IPS-20b (cell line): ENCODE measurements around the gene C17orf78.
"Not testable (repeated sequence)": the region's sequence is repeated elsewhere in the genome, so short reads cannot be mapped to it uniquely, and the experiment has no call there.

Source experiments
- H3K27ac ChIP-seq: one replicate; pipeline ENCODE4 v1.5.1; 2013; ENCODE audit warnings: low read length
- H3K27me3 ChIP-seq: 2 replicates; pipeline ENCODE4 v1.6.1; 2013; ENCODE audit warnings: mild to moderate bottlenecking, low read length, inconsistent platforms; ENCODE audit not compliant: insufficient read depth
- H3K36me3 ChIP-seq: 2 replicates; pipeline ENCODE4 v1.6.1; 2013; ENCODE audit warnings: low read depth, mild to moderate bottlenecking, inconsistent platforms, low read length, moderate library complexity; ENCODE audit not compliant: insufficient read depth
- H3K4me1 ChIP-seq: 2 replicates; pipeline ENCODE4 v1.6.1; 2013; ENCODE audit warnings: mild to moderate bottlenecking, control low read depth, inconsistent platforms, low read length, moderate library complexity; ENCODE audit not compliant: insufficient read depth
- H3K4me3 ChIP-seq: 2 replicates; pipeline ENCODE4 v1.5.1; 2013; ENCODE audit warnings: mild to moderate bottlenecking, low read length, inconsistent platforms
- H3K9ac ChIP-seq: 2 replicates; pipeline ENCODE4 v1.6.1; 2013; ENCODE audit warnings: low read depth, mild to moderate bottlenecking, inconsistent platforms, low read length, moderate library complexity
- H3K9me3 ChIP-seq: 2 replicates; pipeline ENCODE4 v1.6.1; 2013; ENCODE audit warnings: mild to moderate bottlenecking, low read depth, low read length, inconsistent platforms; ENCODE audit not compliant: insufficient read depth

C17orf78 gene

GRCh38 chr17:37410357-37410756, 34.6 kb downstream of the C17orf78 start:
- H3K27ac ChIP-seq, result no peak overlapping the region
- no peak overlapping the region for H3K4me3 ChIP-seq
- no peaks in the 10 kb centered on the region for H3K9me3 ChIP-seq
- no peaks in the 10 kb centered on the region for H3K27me3 ChIP-seq
- no peak overlapping the region for H3K9ac ChIP-seq
- peaks cover 43% of the 10 kb centered on the region for H3K36me3 ChIP-seq
- H3K4me1 ChIP-seq, result no peaks in the 10 kb centered on the region

GRCh38 chr17:37413875-37414519, 38.2 kb downstream of the C17orf78 start:
- peaks cover 51% of the 10 kb centered on the region for H3K36me3 ChIP-seq
- H3K27me3 ChIP-seq, result no peaks in the 10 kb centered on the region

GRCh38 chr17:37417852-37418251, 42.1 kb downstream of the C17orf78 start:
- H3K4me1 ChIP-seq, result no peaks in the 10 kb centered on the region
- H3K27me3 ChIP-seq, result no peaks in the 10 kb centered on the region
- no peak overlapping the region for H3K27ac ChIP-seq
- peaks cover 32% of the 10 kb centered on the region for H3K36me3 ChIP-seq
- H3K9me3 ChIP-seq, result no peaks in the 10 kb centered on the region
- no peak overlapping the region for H3K9ac ChIP-seq
- no peak overlapping the region for H3K4me3 ChIP-seq

More at GRCh38 chr17:37413875-37414519, 38.2 kb downstream of the C17orf78 start:
- Histone ChIP-seq H3K9ac (no peak overlapping the region), H3K4me1 (no peaks in the 10 kb centered on the region), H3K9me3 (no peaks in the 10 kb centered on the region), H3K27ac (no peak overlapping the region), H3K4me3 (no peak overlapping the region)

DNA sequence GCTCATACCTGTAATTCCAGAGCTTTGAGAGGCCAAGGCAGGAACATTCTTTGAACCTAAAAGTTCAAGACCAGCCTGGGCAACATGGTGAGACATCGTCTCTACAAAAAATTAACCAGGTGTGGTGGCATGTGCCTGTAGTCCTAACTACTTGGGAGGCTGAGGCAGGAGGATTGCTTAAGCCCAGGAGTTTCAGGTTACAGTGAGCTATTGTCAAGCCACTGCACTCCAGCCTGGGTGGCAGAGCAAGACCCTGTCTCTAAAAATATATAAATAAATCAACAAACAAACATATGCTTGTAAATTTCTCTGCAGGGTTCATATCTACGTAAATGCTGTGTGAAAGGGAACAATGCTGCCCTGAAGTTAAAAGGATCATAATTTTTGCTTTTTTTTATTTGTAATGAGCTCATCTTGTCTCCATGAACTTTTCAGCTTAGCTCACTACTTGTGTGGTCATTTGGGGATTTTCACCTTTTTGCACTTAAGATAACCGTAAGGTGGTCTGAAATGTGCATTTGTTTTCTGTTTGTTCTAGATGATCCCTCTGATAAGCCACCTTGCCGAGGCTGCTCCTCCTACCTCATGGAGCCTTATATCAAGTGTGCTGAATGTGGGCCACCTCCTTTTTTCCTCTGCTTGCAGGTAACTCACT, 47.3 kb downstream of the C17orf78 start:
- no peaks in the 10 kb centered on the region for H3K4me1 ChIP-seq
- H3K27me3 ChIP-seq, result no peaks in the 10 kb centered on the region
- H3K9ac ChIP-seq, result no peak overlapping the region
- peaks cover 54% of the 10 kb centered on the region for H3K36me3 ChIP-seq
- H3K4me3 ChIP-seq, result no peak overlapping the region
- H3K9me3 ChIP-seq, result no peaks in the 10 kb centered on the region
- H3K27ac ChIP-seq, result no peak overlapping the region

DNA sequence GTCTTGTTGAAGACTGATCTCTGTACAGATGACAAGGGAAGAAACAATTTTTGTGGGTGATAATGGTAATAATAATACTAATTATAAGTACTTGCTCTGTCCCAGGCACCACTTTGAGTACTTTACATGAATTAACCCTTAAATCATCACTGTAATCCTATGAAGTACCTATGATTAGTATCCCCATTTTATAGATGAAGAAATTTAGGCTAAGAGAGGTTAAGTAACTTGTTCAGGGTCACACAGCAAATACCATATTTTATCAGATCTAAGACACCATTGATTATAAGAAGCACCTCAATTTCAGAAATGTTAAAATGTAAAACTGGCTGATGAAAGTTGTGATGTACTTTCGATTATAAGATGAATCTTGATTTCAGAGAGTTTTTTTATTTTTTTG, 49.5 kb downstream of the C17orf78 start:
- Histone ChIP-seq H3K9ac (no peak overlapping the region), H3K27ac (no peak overlapping the region), H3K4me1 (no peaks in the 10 kb centered on the region), H3K36me3 (peaks cover 66% of the 10 kb centered on the region), H3K27me3 (no peaks in the 10 kb centered on the region), H3K9me3 (no peaks in the 10 kb centered on the region), H3K4me3 (no peak overlapping the region)

GRCh38 chr17:37429039-37429438, 53.3 kb downstream of the C17orf78 start:
- no peaks in the 10 kb centered on the region for H3K4me1 ChIP-seq
- H3K27ac ChIP-seq, result no peak overlapping the region
- no peaks in the 10 kb centered on the region for H3K27me3 ChIP-seq
- no peaks in the 10 kb centered on the region for H3K9me3 ChIP-seq
- H3K9ac ChIP-seq, result no peak overlapping the region
- no peak overlapping the region for H3K4me3 ChIP-seq
- peaks cover 62% of the 10 kb centered on the region for H3K36me3 ChIP-seq

DNA sequence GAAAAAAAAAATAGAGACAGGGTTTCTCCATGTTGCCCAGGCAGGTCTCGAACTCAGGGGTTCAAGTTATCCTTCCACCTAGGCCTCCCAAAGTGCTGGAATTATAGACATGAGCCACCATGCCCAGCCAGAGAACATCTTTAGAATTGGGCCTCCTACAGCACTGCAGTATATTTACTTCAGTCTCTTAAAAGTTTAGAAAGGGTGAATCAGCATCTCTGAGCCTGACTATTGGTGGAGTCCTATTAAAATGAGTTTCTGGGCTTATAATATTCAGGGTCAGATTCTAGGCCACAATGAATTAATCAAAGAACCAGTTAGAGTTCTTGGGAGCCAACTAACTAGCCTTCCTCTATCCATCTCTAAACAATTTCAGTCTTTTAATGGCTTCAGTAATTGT, 53.7 kb downstream of the C17orf78 start:
- Histone ChIP-seq H3K27me3 (no peaks in the 10 kb centered on the region), H3K9ac (no peak overlapping the region), H3K36me3 (peaks cover 59% of the 10 kb centered on the region), H3K9me3 (no peaks in the 10 kb centered on the region), H3K4me1 (no peaks in the 10 kb centered on the region), H3K4me3 (no peak overlapping the region), H3K27ac (no peak overlapping the region)

- Histone ChIP-seq H3K9ac (no peak overlapping the region), H3K27me3 (no peaks in the 10 kb centered on the region), H3K27ac (no peak overlapping the region), H3K9me3 (no peaks in the 10 kb centered on the region), H3K36me3 (peaks cover 53% of the 10 kb centered on the region), H3K4me3 (no peak overlapping the region), H3K4me1 (no peaks in the 10 kb centered on the region)
These were observed 54.4 kb downstream of the C17orf78 start for GRCh38 chr17:37430051-37430627.

DNA sequence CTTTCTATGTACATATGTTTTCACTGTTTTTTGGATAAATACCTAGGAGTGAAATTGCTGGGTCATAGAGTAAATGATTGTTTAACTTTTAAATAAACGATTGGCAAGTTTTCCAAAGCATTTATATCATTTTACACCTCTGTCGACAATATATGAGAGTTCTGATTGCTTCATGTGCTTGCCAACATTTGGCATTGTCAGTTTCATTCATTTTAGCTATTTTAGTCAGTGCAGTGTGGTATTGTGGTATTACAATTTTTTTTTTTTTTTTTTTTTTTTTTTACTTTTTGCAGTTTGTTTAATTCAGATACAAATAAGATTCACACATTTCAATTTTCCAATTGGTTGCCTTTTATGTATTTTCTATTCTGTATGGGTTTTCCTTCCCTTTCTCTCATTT, 56.9 kb downstream of the C17orf78 start:
- no peaks in the 10 kb centered on the region for H3K27me3 ChIP-seq
- no peak overlapping the region for H3K4me3 ChIP-seq
- H3K4me1 ChIP-seq, result no peaks in the 10 kb centered on the region
- no peak overlapping the region for H3K27ac ChIP-seq
- no peak overlapping the region for H3K9ac ChIP-seq
- no peaks in the 10 kb centered on the region for H3K9me3 ChIP-seq
- peaks cover 30% of the 10 kb centered on the region for H3K36me3 ChIP-seq

GRCh38 chr17:37438141-37438540, 62.4 kb downstream of the C17orf78 start:
- H3K36me3 ChIP-seq, result peaks cover 51% of the 10 kb centered on the region

DNA sequence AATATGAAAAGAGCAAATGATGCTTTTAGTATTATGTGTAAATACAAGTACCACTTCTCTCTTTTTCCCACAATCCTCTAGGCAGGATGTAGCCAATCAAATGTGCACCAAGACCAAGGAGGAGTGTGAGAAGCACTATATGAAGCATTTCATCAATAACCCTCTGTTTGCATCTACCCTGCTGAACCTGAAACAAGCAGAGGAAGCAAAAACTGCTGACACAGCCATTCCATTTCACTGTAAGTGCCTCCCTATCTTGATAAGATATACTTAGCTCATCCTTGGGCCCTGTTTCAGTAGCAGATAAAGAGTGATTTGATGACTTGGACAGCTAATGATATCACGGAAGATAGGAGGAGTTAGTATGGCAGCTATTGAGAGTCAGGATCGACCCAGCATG, 64.6 kb downstream of the C17orf78 start:
- H3K9me3 ChIP-seq, result no peaks in the 10 kb centered on the region
- H3K9ac ChIP-seq, result no peak overlapping the region
- H3K27ac ChIP-seq, result no peak overlapping the region
- H3K36me3 ChIP-seq, result peaks cover 69% of the 10 kb centered on the region
- no peaks in the 10 kb centered on the region for H3K27me3 ChIP-seq
- H3K4me3 ChIP-seq, result no peak overlapping the region
- H3K4me1 ChIP-seq, result no peaks in the 10 kb centered on the region

More at GRCh38 chr17:37438141-37438540, 62.4 kb downstream of the C17orf78 start:
- no peaks in the 10 kb centered on the region for H3K4me1 ChIP-seq
- H3K9me3 ChIP-seq, result no peaks in the 10 kb centered on the region
- H3K4me3 ChIP-seq, result no peak overlapping the region
- H3K27ac ChIP-seq, result no peak overlapping the region
- H3K27me3 ChIP-seq, result no peaks in the 10 kb centered on the region
- no peak overlapping the region for H3K9ac ChIP-seq

DNA sequence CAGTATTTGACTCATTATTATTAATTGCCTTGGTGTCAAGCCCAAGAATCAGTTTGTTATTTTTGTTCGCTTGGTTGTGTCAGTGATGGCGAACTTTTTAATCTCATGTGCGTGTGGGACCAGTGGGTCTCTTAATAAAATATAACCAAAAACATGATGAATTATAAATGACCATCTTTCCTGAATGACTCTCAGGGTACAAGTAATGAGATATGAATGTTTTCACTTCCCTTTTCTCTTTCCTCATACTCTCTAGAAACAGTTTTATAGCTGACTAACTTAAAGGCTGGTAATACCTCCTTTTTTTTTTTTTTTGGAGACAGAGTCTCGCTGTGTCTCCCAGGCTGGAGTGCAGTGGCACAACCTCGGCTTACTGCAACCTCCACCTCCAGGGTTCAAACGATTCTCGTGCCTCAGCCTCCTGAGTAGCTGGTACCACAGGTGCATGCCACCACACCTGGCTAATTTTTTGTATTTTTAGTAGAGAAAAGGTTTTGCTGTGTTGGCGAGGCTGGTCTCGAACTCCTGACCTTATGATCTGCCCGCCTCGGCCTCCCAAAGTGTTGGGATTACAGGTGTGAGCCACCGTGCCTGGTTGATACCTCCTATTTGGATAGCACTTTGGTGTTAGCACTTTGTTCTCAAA, 65.7 kb downstream of the C17orf78 start:
- H3K4me3 ChIP-seq, H3K4me1 ChIP-seq, H3K27ac ChIP-seq, H3K9me3 ChIP-seq, H3K27me3 ChIP-seq, H3K9ac ChIP-seq: not testable (repeated sequence)
- H3K36me3 ChIP-seq, result peaks cover 76% of the 10 kb centered on the region
